Measurements from ENCODE around the gene CACNB2. TPM values are rescaled to one million over a fixed set of nuclear protein-coding genes. Genes with fewer than 3 reads are reported as not detected.

The CACNB2 gene
- total and polyA plus RNA-seq, 2 donors (not counting 3 experiments of a cell fraction or from before 2014, with no cell fraction given): not detected

GRCh38 chr10:18303851-18304801, 163.9 kb downstream of the CACNB2 start:
- Histone ChIP-seq H3K4me3 (replicated peaks in 1 of 3; ENCODE audit: insufficient read depth in 1 of 3, low read depth in 1 of 3, low read length in 3 of 3) (no peak overlapping the region), H3K36me3 (ENCODE audit: control insufficient read depth in 2 of 2, extremely low read depth in 1 of 2, insufficient read depth in 2 of 2, low read length in 2 of 2) (no peaks in the 10 kb centered on the region), H3K27me3 (ENCODE audit: control insufficient read depth in 2 of 2, insufficient read depth in 2 of 2, low read length in 2 of 2) (no peaks in the 10 kb centered on the region), H2AFZ (ENCODE audit: low read depth, low read length) (no peak overlapping the region), H3K9me3 (replicated peaks; ENCODE audit: control insufficient read depth, insufficient read depth, low read length) (peaks cover 2% of the 10 kb centered on the region), H3K4me1 (ENCODE audit: control insufficient read depth, extremely low read depth, insufficient read depth, low read length) (no peaks in the 10 kb centered on the region), H3K9me1 (replicated peaks; ENCODE audit: control insufficient read depth, extremely low read depth, insufficient read depth, low read length) (no peaks in the 10 kb centered on the region), H4K20me1 (replicated peaks; ENCODE audit: control insufficient read depth, extremely low read depth, insufficient read depth, low read length) (no peaks in the 10 kb centered on the region), H3K79me2 (ENCODE audit: control insufficient read depth, insufficient read depth, low read length) (no peaks in the 10 kb centered on the region), H3K27ac (ENCODE audit: insufficient read depth, low read depth, low read length) (no peak overlapping the region), H3K9ac (replicated peaks; ENCODE audit: extremely low read depth, insufficient read depth, low read length) (no peak overlapping the region), H3K4me2 (ENCODE audit: insufficient read depth, low read length) (no peak overlapping the region)
- no TSS peak for BruUV-seq (replicated peaks)
- ChIA-PET CTCF (no interaction called here), POLR2A (no interaction called here)
- dilution Hi-C loops (cut with MboI; ENCODE audit: extremely low pct_ligation_motif_present, low sequenced_read_pairs): no loop called here
- DNase-seq (ENCODE audit: low read depth, low spot score): no peak
- intact Hi-C loops (cut with micrococcal nuclease): no loop called here
- FAIRE-seq: no peak
- no peak for TF ChIP-seq FOS (IDR thresholded peaks at IDR 0.05; ENCODE audit: borderline replicate concordance, insufficient read depth, low read length)
- no peak for TF ChIP-seq EZH2 (IDR thresholded peaks at IDR 0.05; ENCODE audit: borderline replicate concordance, low read depth, low read length, severe bottlenecking)
- no peak for TF ChIP-seq JUN (IDR thresholded peaks at IDR 0.05; ENCODE audit: borderline replicate concordance, insufficient read depth, insufficient read length, low read depth)
- TF ChIP-seq POLR2AphosphoS5 (IDR thresholded peaks at IDR 0.05; ENCODE audit: insufficient read depth, low read depth, low read length): no peak
- TF ChIP-seq GATA2 (IDR thresholded peaks at IDR 0.05; ENCODE audit: insufficient read depth, insufficient read length, low read depth, low read length): no peak
- no peak for TF ChIP-seq MYC (IDR thresholded peaks at IDR 0.05; ENCODE audit: low read depth, low read length)
- TF ChIP-seq POLR2A (IDR thresholded peaks at IDR 0.05; ENCODE audit: low read depth, low read length): no peak
- no peak for TF ChIP-seq CTCF (IDR thresholded peaks at IDR 0.05; ENCODE audit: extremely low read depth in 1 of 2, insufficient read depth in 1 of 2, low read depth in 1 of 2, low read length in 2 of 2)
- TF ChIP-seq MAX (IDR thresholded peaks at IDR 0.05; ENCODE audit: insufficient read depth, insufficient read length): no peak

Measured in endothelial cell of umbilical vein (primary cell).